ENCODE measurements around the gene TTLL9.
A peak's percentile ranks its signal among the peaks of the same experiment; 100 is the strongest.

TTLL9 gene

DNA sequence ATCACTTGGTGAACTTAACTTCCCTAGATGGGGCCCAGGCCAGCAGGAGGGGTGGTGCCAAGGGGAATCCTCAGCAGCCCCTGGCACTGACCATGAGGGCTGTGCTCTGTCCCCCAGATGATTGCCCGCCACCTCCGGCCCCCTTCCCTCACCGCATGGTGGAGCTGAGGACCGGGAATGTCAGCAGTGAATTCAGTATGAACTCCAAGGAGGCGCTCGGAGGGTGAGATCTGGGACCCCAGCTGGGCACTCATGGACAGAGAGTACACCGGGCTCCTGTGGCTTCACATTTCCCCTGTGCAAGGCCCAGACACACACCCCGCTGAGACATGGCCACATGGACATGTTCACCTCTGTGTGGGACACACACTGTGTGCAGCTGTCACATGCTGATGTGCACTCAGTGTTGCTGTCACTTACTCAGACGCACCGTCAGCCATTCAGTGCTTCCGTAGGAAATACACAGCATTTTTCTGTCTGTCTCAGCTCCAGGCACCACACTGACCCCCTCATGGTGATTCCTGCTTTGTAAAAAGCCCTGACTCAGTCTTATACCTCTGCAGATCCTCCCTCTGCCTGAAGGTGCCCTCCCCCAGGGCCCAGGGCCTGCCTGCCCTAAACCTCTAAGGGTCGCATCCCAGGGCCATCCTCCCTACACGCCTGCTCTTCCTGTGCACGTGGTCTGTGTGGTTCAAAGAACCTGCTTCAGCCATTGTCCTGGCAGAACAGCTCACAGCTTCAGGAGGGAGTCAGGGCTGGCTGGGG, 46.9 kb upstream of the TTLL9 start:
- no peak overlapping the region for H2BK120ac ChIP-seq (ENCODE audit: low read depth, low read length)
- no peaks in the 10 kb centered on the region for H3K27me3 ChIP-seq (ENCODE audit: control insufficient read depth in 3 of 3, insufficient read depth in 3 of 3, low read depth in 1 of 3, low read length in 3 of 3)
- no peak overlapping the region for H2BK5ac ChIP-seq (ENCODE audit: low read length)
- H3K4ac ChIP-seq (ENCODE audit: low read length): no peak overlapping the region
- no CpG with 5 or more reads among the region's 14 CpGs for WGBS, 2 donors (ENCODE audit: extremely low coverage in 2 of 2, insufficient read length in 2 of 2, insufficient replicate concordance in 1 of 2)
- H2AK5ac ChIP-seq (ENCODE audit: low read depth, low read length): peak overlapping the region; percentile 10
- H4K8ac ChIP-seq (ENCODE audit: low read depth, low read length): no peak overlapping the region
- no peak overlapping the region for H4K91ac ChIP-seq (ENCODE audit: low read depth, low read length, poor library complexity)
- no peak overlapping the region for H2BK12ac ChIP-seq (ENCODE audit: low read length)
- no peak overlapping the region for H3K9ac ChIP-seq (ENCODE audit: low read depth, low read length, poor library complexity)
- H3K18ac ChIP-seq (ENCODE audit: low read length): no peak overlapping the region
- H3K4me2 ChIP-seq (ENCODE audit: insufficient read depth, low read length, poor library complexity, severe bottlenecking): no peak overlapping the region
- H3K79me1 ChIP-seq (ENCODE audit: low read depth, low read length): no peaks in the 10 kb centered on the region
- no peak overlapping the region for H3K23ac ChIP-seq (ENCODE audit: low read depth, low read length, poor library complexity)
- peak overlapping the region; percentile 7 for H2BK15ac ChIP-seq (ENCODE audit: low read length)
- H2AFZ ChIP-seq (ENCODE audit: low read length): peak overlapping the region; percentile 85
- no peak for DNase-seq (ENCODE audit: low spot score)
- no peaks in the 10 kb centered on the region for H3K9me3 ChIP-seq (replicated peaks in 1 of 2; ENCODE audit: control insufficient read depth in 2 of 2, insufficient read depth in 1 of 2, low read depth in 1 of 2, low read length in 2 of 2)
- H3K14ac ChIP-seq (ENCODE audit: low read length): no peak overlapping the region
- no peak overlapping the region for H3K27ac ChIP-seq (replicated peaks; ENCODE audit: low read length)
- H3K4me1 ChIP-seq (ENCODE audit: control insufficient read depth in 2 of 2, insufficient read depth in 1 of 2, low read depth in 1 of 2, low read length in 2 of 2): peaks cover 7 to 13% of the 10 kb centered on the region in 2 donors
- H3K4me3 ChIP-seq (ENCODE audit: low read length in 2 of 2): no peak overlapping the region
- H3K36me3 ChIP-seq (replicated peaks in 1 of 2; ENCODE audit: control insufficient read depth in 2 of 2, insufficient read depth in 2 of 2, low read length in 2 of 2): no peaks in the 10 kb centered on the region

DNA sequence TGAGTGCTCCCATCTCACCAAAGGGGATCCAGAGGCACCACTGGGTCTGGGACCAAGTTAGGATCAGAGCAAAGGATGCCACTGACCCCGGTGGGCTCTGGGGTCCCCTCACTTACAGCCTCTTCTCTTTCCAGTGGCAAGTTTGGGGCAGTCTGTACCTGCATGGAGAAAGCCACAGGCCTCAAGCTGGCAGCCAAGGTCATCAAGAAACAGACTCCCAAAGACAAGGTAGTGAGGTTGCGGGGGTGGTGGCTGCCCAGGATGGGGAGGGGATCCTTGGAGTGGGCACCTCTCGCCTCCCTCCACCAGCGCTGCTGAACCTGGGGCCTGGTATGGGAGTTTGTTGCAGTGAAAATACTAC, 46.3 kb upstream of the TTLL9 start:
- no peak overlapping the region for H4K8ac ChIP-seq (ENCODE audit: low read depth, low read length)

DNA sequence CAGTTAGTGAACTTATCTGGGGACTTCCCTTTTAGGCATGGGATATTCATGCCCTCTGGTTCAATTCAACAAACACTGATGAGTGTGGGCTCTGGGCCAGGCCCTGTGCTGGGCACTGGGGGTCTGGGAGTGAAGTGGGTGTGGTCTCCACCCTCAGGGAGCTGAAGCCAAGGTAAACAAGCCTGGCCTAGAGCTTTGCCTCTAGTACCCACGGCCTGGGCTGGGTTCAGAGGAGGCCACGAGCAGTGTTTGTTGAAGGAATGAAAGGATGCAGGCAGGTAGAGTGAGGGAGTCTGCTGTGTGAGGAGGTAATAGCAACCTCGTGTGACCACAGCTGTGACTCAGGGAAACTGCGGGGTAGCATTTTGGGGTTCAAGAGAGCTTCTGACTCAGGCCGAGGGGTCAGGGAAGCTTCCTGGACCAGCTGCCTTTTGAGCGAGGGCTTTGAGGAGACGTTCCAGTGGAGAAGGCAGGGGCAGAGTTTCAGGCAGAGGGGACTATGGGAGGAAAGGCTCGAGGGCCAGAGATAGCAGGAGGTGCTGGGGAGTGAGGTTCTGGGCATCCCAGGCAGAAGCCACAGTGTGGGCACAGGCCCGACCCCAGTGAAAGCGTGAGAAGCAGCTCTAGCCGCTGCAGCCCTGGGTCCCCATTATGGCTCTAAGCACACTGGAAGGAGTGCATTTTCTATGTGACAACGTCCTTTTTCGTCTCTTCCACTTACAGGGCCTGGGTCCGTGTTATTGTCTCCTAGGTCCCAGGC, 45.7 kb upstream of the TTLL9 start:
- Histone ChIP-seq H3K9ac (ENCODE audit: low read depth, low read length, poor library complexity) (no peak overlapping the region), H3K14ac (ENCODE audit: low read length) (no peak overlapping the region), H4K91ac (ENCODE audit: low read depth, low read length, poor library complexity) (no peak overlapping the region), H3K4me2 (ENCODE audit: insufficient read depth, low read length, poor library complexity, severe bottlenecking) (no peak overlapping the region), H3K4me1 (ENCODE audit: control insufficient read depth in 2 of 2, insufficient read depth in 1 of 2, low read depth in 1 of 2, low read length in 2 of 2) (peaks cover 7 to 13% of the 10 kb centered on the region in 2 donors), H3K23ac (ENCODE audit: low read depth, low read length, poor library complexity) (no peak overlapping the region), H2AK5ac (ENCODE audit: low read depth, low read length) (peak overlapping the region; percentile 61), H3K36me3 (replicated peaks in 1 of 2; ENCODE audit: control insufficient read depth in 2 of 2, insufficient read depth in 2 of 2, low read length in 2 of 2) (no peaks in the 10 kb centered on the region), H2BK5ac (ENCODE audit: low read length) (no peak overlapping the region), H3K9me3 (replicated peaks in 1 of 2; ENCODE audit: control insufficient read depth in 2 of 2, insufficient read depth in 1 of 2, low read depth in 1 of 2, low read length in 2 of 2) (no peaks in the 10 kb centered on the region), H3K79me1 (ENCODE audit: low read depth, low read length) (no peaks in the 10 kb centered on the region), H3K18ac (ENCODE audit: low read length) (peak overlapping the region; percentile 15), H2AFZ (ENCODE audit: low read length) (peak overlapping the region; percentile 85), H3K4me3 (ENCODE audit: low read length in 2 of 2) (no peak overlapping the region), H2BK12ac (ENCODE audit: low read length) (peak overlapping the region; percentile 24), H4K8ac (ENCODE audit: low read depth, low read length) (no peak overlapping the region), H3K4ac (ENCODE audit: low read length) (no peak overlapping the region), H2BK15ac (ENCODE audit: low read length) (peak overlapping the region; percentile 60), H3K27me3 (ENCODE audit: control insufficient read depth in 3 of 3, insufficient read depth in 3 of 3, low read depth in 1 of 3, low read length in 3 of 3) (no peaks in the 10 kb centered on the region), H3K27ac (replicated peaks; ENCODE audit: low read length) (no peak overlapping the region), H2BK120ac (ENCODE audit: low read depth, low read length) (no peak overlapping the region)
- no peak for DNase-seq (ENCODE audit: low spot score)
- no CpG with 5 or more reads among the region's 14 CpGs for WGBS, 2 donors (ENCODE audit: extremely low coverage in 2 of 2, insufficient read length in 2 of 2, insufficient replicate concordance in 1 of 2)

More for the DNA sequence above, 46.3 kb upstream of the TTLL9 start:
- DNase-seq (ENCODE audit: low spot score): no peak
- no peak overlapping the region for H3K18ac ChIP-seq (ENCODE audit: low read length)
- no peak overlapping the region for H3K9ac ChIP-seq (ENCODE audit: low read depth, low read length, poor library complexity)
- H3K14ac ChIP-seq (ENCODE audit: low read length): no peak overlapping the region
- no peaks in the 10 kb centered on the region for H3K36me3 ChIP-seq (replicated peaks in 1 of 2; ENCODE audit: control insufficient read depth in 2 of 2, insufficient read depth in 2 of 2, low read length in 2 of 2)
- no peak overlapping the region for H3K23ac ChIP-seq (ENCODE audit: low read depth, low read length, poor library complexity)
- H2AFZ ChIP-seq (ENCODE audit: low read length): peak overlapping the region; percentile 85
- no peaks in the 10 kb centered on the region for H3K9me3 ChIP-seq (replicated peaks in 1 of 2; ENCODE audit: control insufficient read depth in 2 of 2, insufficient read depth in 1 of 2, low read depth in 1 of 2, low read length in 2 of 2)
- H2BK15ac ChIP-seq (ENCODE audit: low read length): peak overlapping the region; percentile 60
- no peak overlapping the region for H2BK12ac ChIP-seq (ENCODE audit: low read length)
- H3K27ac ChIP-seq (replicated peaks; ENCODE audit: low read length): no peak overlapping the region
- H4K91ac ChIP-seq (ENCODE audit: low read depth, low read length, poor library complexity): no peak overlapping the region
- no CpG with 5 or more reads among the region's 4 CpGs for WGBS, 2 donors (ENCODE audit: extremely low coverage in 2 of 2, insufficient read length in 2 of 2, insufficient replicate concordance in 1 of 2)
- peaks cover 7 to 13% of the 10 kb centered on the region in 2 donors for H3K4me1 ChIP-seq (ENCODE audit: control insufficient read depth in 2 of 2, insufficient read depth in 1 of 2, low read depth in 1 of 2, low read length in 2 of 2)
- H3K4me2 ChIP-seq (ENCODE audit: insufficient read depth, low read length, poor library complexity, severe bottlenecking): no peak overlapping the region
- no peak overlapping the region for H2BK120ac ChIP-seq (ENCODE audit: low read depth, low read length)
- no peaks in the 10 kb centered on the region for H3K79me1 ChIP-seq (ENCODE audit: low read depth, low read length)
- H3K4me3 ChIP-seq (ENCODE audit: low read length in 2 of 2): no peak overlapping the region
- no peaks in the 10 kb centered on the region for H3K27me3 ChIP-seq (ENCODE audit: control insufficient read depth in 3 of 3, insufficient read depth in 3 of 3, low read depth in 1 of 3, low read length in 3 of 3)
- no peak overlapping the region for H3K4ac ChIP-seq (ENCODE audit: low read length)
- H2BK5ac ChIP-seq (ENCODE audit: low read length): no peak overlapping the region
- H2AK5ac ChIP-seq (ENCODE audit: low read depth, low read length): peak overlapping the region; percentile 20

GRCh38 chr20:31826074-31826473, 44.4 kb upstream of the TTLL9 start:
- WGBS, 2 donors (ENCODE audit: extremely low coverage in 2 of 2, insufficient read length in 2 of 2, insufficient replicate concordance in 1 of 2): no CpG with 5 or more reads among the region's 5 CpGs

More at GRCh38 chr20:31826074-31826473, 44.4 kb upstream of the TTLL9 start:
- Histone ChIP-seq H3K4me1 (ENCODE audit: control insufficient read depth in 2 of 2, insufficient read depth in 1 of 2, low read depth in 1 of 2, low read length in 2 of 2) (peaks cover 7 to 13% of the 10 kb centered on the region in 2 donors), H3K18ac (ENCODE audit: low read length) (no peak overlapping the region), H3K27ac (replicated peaks; ENCODE audit: low read length) (no peak overlapping the region), H3K4me3 (ENCODE audit: low read length in 2 of 2) (no peak overlapping the region), H2BK120ac (ENCODE audit: low read depth, low read length) (no peak overlapping the region), H2BK5ac (ENCODE audit: low read length) (no peak overlapping the region), H4K91ac (ENCODE audit: low read depth, low read length, poor library complexity) (no peak overlapping the region), H3K9ac (ENCODE audit: low read depth, low read length, poor library complexity) (no peak overlapping the region), H3K23ac (ENCODE audit: low read depth, low read length, poor library complexity) (no peak overlapping the region), H3K79me1 (ENCODE audit: low read depth, low read length) (no peaks in the 10 kb centered on the region), H2AK5ac (ENCODE audit: low read depth, low read length) (no peak overlapping the region), H4K8ac (ENCODE audit: low read depth, low read length) (no peak overlapping the region), H3K9me3 (replicated peaks in 1 of 2; ENCODE audit: control insufficient read depth in 2 of 2, insufficient read depth in 1 of 2, low read depth in 1 of 2, low read length in 2 of 2) (no peaks in the 10 kb centered on the region), H3K4ac (ENCODE audit: low read length) (no peak overlapping the region), H3K27me3 (ENCODE audit: control insufficient read depth in 3 of 3, insufficient read depth in 3 of 3, low read depth in 1 of 3, low read length in 3 of 3) (no peaks in the 10 kb centered on the region), H2AFZ (ENCODE audit: low read length) (no peak overlapping the region), H3K36me3 (replicated peaks in 1 of 2; ENCODE audit: control insufficient read depth in 2 of 2, insufficient read depth in 2 of 2, low read length in 2 of 2) (no peaks in the 10 kb centered on the region), H3K4me2 (ENCODE audit: insufficient read depth, low read length, poor library complexity, severe bottlenecking) (no peak overlapping the region), H2BK12ac (ENCODE audit: low read length) (peak overlapping the region; percentile 8), H3K14ac (ENCODE audit: low read length) (no peak overlapping the region), H2BK15ac (ENCODE audit: low read length) (no peak overlapping the region)
- DNase-seq (ENCODE audit: low spot score): no peak

Measured in neuronal stem cell (in vitro differentiated cells).